OCI-LY7 (cell line): Measurements from ENCODE around the gene ZNF512.

Experiments used
- EZH2phosphoT487 ChIP-seq: fragments of 200-600 bp; sonication (generic); IDR thresholded peaks from 2 replicates; pipeline ENCODE4 v1.6.1; 2018; ENCODE audit warnings: low read depth, borderline replicate concordance, mild to moderate bottlenecking, mixed run types, antibody characterized with exemption, low read length, moderate library complexity, mixed read lengths
- TF ChIP-seq, protein P1 (sequence below): fragments of 200-600 bp; sonication (generic); conservative IDR thresholded peaks from 2 replicates; pipeline ENCODE4 v1.5.1; 2014; ENCODE audit warnings: mild to moderate bottlenecking, antibody characterized with exemption, low read length, moderate library complexity, mixed read lengths

DNA sequence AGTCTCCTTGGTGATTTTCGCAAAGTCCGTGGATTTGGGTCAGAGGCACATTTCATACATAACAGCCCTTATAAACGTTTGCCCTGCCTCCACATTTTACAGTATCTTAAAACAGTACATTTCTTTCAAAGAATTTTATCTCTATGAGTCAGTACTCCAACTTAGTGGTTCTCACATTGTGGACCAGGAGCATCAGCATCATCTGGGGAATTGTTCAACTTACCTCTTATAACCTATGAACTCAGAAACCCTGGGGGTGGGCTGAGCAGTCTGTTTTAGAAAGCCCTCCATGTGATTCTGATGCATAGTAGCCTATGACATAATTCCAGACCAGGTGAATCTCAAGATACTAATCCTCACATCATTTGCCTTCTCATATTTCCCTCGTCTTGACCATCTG, 68.2 kb downstream of the ZNF512 start:
- TF ChIP-seq, protein P1, sequence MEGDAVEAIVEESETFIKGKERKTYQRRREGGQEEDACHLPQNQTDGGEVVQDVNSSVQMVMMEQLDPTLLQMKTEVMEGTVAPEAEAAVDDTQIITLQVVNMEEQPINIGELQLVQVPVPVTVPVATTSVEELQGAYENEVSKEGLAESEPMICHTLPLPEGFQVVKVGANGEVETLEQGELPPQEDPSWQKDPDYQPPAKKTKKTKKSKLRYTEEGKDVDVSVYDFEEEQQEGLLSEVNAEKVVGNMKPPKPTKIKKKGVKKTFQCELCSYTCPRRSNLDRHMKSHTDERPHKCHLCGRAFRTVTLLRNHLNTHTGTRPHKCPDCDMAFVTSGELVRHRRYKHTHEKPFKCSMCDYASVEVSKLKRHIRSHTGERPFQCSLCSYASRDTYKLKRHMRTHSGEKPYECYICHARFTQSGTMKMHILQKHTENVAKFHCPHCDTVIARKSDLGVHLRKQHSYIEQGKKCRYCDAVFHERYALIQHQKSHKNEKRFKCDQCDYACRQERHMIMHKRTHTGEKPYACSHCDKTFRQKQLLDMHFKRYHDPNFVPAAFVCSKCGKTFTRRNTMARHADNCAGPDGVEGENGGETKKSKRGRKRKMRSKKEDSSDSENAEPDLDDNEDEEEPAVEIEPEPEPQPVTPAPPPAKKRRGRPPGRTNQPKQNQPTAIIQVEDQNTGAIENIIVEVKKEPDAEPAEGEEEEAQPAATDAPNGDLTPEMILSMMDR = no peak
- TF ChIP-seq EZH2phosphoT487 = no peak
